GM03348 (cell line): ENCODE data around the gene CCL28.

ENCODE experiments used
- DNase-seq: peaks from one replicate; pipeline ENCODE4 v3.0.0; 2012; ENCODE audit warnings: low spot score

The CCL28 gene

DNA sequence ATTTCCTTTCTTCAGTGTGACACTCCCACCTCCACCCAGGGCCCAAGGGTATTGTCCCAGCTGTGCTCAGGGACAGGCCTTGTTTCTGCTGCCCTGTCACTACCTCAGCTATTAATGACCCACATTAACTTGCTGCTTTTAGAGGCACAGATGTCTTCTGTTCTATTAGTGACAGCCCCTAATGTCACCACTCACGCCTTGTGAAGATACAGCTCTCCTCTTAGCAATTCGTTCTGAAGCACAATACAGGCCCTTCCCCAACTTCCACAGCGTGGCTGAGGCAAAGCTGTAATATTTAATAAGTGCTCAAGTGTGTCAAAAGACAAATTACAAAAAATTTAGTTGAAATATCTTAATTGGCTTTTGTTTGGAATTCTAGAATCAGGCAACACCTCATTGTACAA is 54.3 kb downstream of the CCL28 start:
- no peak for DNase-seq

DNA sequence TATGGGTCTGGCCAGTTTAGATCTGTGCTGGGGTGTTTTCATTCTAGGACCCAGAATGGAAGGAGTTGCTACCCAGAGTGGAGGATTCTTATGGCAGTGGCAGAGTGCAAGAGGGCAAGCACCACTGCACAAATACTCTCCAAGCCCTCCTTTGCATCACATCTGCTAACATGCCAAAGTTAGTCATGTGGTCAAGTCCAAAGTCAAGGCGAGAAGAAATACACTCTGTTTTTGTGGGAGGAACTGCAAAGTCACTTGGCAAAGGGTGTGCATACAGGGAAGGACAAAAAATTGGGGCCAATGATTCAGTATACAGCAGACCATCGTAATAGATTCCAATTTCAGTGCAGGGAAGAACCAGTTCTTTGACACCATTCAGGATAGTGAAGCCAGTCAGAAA is 55.1 kb downstream of the CCL28 start:
- DNase-seq: no peak

DNA sequence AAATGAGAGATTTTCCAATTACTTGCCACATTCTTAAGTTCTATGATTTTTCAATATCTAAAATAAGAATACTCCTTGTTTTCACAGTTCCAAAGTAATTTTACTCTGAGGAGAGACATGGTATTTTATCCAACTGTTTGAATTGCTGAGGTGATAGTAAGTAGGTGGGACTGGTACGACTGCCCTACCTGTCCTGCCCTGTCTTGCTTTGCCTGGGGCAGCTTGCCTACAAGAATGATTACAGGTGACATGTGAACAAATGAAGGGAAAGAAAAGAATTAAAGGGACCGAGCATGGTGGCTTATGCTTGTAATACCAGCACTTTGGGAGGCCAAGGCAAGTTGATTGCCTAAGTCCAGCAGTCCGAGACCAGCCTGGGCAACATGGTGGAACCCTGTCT is 57.4 kb downstream of the CCL28 start:
- DNase-seq: no peak

DNA sequence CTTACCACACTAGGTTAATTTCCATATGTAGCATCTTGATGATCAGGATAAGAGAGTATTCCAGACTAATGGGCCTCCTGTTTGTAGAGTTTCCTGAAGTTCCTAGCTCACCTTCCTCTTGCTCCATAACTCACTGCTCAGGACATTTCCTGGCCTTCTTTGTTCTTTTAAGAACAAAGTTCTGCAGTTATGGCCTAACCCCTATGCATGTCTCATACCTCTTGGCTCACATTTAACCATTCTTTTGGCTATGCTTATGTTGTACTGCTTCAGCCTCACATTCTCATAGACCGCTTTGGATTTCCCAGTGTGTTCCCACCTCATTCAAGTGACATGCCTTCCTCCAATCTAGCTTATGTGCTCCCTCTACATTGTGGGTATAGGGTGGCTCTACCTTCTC is 58.5 kb downstream of the CCL28 start:
- DNase-seq: no peak

DNA sequence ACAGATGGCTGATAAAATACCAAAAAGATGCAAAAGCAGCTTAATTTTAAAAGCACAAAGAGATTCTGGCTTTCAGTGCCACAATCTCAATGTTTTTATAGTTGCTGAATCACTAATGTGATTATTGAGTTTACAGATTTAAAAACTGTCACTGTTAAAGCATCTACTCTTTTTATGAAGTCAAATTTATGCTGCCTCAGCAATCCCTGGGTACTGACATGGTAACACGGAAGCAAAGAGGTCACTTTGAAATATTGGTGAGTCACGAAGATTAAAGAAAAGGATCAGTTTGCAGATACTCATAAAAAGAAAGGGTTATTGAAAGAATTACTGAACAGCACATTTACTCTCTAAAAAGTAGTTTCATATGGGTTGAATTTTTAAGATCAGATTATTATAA is 59.3 kb downstream of the CCL28 start:
- DNase-seq: no peak

DNA sequence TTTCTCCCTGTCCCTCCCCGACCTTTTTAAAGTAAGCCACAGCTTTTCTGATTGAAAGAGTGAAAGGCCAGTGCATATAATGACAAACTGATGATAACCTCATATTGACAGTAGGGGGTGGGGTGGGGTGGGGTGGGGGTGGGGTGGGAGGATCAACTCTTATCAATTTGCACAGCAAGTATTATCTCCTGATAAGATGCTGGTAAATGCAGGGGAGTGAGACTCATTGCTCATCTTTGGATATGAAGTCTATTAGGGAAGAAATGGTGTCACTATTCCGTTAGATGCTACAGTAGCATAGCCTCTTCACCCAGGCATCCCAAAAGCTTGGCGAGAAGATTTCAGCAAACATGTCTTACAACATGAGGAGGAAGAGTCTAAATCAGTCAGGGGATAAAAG is 60.1 kb downstream of the CCL28 start:
- no peak for DNase-seq

DNA sequence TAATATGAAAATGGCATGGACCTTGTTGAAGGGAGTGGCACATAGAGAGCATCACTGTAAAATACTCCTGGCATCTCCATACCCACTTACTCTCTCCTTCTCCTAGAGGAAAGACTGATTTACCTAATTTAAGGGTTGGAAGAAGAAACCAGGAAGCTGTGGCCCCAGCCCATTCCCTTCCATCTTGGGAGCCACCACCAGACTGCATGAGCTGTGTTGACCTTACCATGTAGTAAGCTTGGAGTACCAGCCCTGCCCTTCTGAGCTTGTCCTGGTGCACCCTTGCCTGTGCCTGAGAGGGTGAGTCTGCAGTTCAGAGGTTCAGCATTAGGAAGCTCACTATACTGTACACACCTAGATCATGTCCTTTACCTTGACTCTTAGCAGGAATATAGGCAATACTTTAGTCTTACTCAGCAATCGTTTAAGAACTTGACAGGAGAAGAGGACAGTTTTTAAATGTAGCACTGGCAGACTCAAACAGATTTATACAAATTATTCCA is 63.3 kb downstream of the CCL28 start:
- DNase-seq: no peak

DNA sequence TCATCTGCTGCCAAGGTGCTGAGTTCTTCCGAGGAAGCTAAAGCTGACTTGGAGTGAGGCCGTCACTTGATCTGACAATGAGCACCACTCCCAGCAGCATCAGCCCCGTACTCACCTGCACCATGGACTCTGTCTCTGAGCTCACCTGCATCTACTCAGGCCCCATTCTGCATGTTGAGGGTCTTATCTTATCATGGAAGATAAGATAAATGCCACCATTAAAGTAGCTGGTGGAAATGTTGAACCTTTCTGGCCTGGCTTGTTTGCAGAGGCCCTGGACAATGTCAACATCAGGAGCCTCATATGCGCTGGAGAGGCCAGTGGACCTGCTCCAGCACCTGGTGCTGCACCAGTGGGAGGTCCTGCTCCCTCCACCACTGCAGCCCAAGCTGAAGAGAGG is 64.0 kb downstream of the CCL28 start:
- DNase-seq: no peak

DNA sequence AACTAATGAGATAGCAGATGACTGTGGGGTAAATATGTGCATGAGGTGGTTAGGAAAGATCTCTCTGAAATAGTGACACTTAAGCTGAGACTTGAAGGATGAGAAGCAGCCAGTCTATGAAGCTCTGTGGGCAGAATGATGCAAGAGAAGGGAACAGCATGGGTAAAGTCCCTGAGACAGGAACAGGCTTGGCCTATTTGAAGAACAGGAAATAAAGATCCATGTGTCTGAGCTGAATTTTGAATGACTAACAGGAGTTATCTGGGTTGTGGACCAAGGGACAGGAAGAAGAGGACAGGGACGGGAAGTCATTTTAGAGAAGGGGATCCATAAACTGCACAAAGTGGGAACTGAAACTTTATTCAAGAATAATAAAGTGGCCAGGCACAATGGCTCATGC is 73.3 kb downstream of the CCL28 start:
- DNase-seq: no peak

DNA sequence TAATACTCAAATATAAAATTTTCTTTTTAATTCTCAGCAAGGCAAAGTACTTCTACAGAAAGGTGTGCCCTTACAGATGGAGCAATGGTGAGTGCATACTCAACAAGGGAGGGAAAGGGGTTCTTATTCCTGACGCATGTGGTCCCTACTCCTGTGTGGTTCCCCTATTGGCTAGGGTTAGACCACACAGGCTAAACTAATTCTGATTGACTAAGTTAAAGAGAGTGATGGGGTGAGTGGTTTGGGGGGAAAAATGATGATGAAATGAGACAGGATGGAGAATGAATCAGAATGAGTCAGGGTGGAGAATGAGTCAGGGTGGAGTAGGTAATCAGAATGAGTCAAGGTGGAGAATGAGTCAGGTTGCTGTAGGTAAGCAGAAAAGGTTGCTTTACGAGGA is 76.0 kb downstream of the CCL28 start:
- no peak for DNase-seq

DNA sequence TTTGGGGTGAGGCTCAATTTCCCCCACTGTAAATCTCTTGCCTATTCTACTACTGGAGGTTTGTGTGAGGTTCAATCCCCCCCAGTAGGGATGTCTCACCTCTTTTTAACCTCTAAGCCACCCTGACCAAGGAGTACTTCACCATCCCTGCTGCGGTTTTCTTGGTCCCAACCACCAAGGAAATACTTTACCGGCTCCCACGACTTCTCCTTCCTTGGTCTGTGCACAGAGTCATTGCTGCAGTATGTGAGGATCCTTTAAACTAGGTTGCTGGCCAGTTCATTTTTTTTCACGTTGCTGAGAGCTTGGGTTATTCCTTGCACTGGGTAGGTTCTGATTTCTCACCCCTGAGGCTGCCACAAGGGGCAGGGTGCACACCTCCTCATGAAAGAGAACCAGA is 76.5 kb downstream of the CCL28 start:
- no peak for DNase-seq

DNA sequence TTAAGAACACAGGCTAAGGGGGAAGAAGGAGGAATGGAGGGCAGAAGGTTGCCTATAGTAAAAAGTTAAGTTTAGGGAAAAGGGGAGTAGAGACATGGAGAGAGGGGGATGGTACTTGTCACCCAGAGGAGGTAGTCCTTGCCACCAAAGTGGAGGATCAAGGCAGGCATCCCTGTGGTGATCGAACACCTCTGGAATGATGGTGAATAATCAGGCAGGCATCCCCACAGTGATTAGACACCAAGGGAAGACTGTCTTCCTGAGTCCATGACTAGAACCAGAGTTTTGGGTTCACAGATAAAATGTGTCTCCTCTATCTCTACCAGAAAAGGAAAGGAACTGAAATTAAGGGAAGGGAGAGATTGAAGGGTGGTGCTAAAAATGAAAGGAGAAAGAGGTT is 79.8 kb downstream of the CCL28 start:
- DNase-seq: no peak
